GM18951 (cell line): ENCODE data around the gene IRF9.

Source experiments
- POLR2A ChIP-seq: IDR thresholded peaks from 4 replicates; pipeline ENCODE4 v1.6.1; 2011; ENCODE audit warnings: mild to moderate bottlenecking; ENCODE audit not compliant: insufficient read length, insufficient read depth; ENCODE audit errors: extremely low read depth
- in situ Hi-C: fragments of 300-500 bp; cut with MboI; formaldehyde crosslinking; loops from one replicate; pipeline ENCODE4 v1.12.0; 2022; ENCODE audit warnings: low sequenced_read_pairs, mixed read lengths, inconsistent platforms; ENCODE audit not compliant: unreplicated experiment

IRF9 gene, protein sequence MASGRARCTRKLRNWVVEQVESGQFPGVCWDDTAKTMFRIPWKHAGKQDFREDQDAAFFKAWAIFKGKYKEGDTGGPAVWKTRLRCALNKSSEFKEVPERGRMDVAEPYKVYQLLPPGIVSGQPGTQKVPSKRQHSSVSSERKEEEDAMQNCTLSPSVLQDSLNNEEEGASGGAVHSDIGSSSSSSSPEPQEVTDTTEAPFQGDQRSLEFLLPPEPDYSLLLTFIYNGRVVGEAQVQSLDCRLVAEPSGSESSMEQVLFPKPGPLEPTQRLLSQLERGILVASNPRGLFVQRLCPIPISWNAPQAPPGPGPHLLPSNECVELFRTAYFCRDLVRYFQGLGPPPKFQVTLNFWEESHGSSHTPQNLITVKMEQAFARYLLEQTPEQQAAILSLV

GRCh38 chr14:24160850-24161804, at the start of gene IRF9:
Gene IRF9, plus strand, starts transcription at chr14:24161265. Its CDS starts 880 bp downstream, at chr14:24162145.
- TF ChIP-seq POLR2A: peak; percentile 96
- in situ Hi-C loops: no loop called here

- no peak for TF ChIP-seq POLR2A
- in situ Hi-C loops: no loop called here
Measured at GRCh38 chr14:24113379-24113800, 47.7 kb upstream of the IRF9 start.

- in situ Hi-C loops: no loop called here
- peak; percentile 73 for TF ChIP-seq POLR2A
Measured at GRCh38 chr14:24113801-24114531, 47.1 kb upstream of the IRF9 start.

GRCh38 chr14:24114532-24115421, 46.3 kb upstream of the IRF9 start, which contains the start of the genes DCAF11 and NRL:
Gene DCAF11, plus strand, starts transcription at chr14:24114777. Its CDS starts 818 bp downstream, at chr14:24115595.
Gene NRL, minus strand, starts transcription at chr14:24114949. Its CDS starts 32,101 bp downstream, at chr14:24082848.
- peak; percentile 55 for TF ChIP-seq POLR2A
- in situ Hi-C loops: no loop called here

DNA sequence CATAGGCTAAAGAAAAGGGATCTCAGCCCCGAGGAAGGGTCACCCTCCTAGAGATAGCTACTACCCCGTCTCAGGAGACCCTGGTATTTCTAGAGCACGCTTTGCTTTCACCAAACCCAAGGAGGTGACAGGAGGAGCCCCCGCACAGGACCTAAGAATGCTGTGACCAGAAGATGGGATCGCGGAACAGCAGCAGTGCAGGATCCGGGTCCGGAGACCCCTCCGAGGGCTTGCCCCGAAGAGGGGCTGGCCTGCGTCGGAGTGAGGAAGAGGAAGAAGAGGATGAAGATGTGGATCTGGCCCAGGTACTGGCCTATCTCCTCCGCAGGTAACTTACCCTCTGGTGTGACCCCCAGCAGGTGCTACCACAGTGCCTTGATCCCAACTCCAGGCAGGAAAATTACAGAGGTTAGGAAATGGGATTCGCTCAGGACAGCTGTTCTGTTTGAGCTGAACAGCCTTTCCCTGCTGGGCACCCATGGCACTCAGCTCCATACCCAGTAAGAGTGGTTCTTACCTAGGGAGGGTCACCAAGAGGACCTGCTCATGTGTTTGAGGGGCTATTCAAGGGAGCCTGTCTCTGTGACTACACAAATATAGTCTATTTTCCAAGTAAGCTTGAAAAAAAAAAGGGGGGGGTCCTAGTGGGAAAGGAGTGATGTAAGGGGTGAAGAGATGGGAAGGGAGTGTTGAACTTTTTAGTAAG, 45.5 kb upstream of the IRF9 start:
- TF ChIP-seq POLR2A: no peak
- in situ Hi-C loops: no loop called here

GRCh38 chr14:24116128-24116814, 44.8 kb upstream of the IRF9 start:
- in situ Hi-C loops: no loop called here

DNA sequence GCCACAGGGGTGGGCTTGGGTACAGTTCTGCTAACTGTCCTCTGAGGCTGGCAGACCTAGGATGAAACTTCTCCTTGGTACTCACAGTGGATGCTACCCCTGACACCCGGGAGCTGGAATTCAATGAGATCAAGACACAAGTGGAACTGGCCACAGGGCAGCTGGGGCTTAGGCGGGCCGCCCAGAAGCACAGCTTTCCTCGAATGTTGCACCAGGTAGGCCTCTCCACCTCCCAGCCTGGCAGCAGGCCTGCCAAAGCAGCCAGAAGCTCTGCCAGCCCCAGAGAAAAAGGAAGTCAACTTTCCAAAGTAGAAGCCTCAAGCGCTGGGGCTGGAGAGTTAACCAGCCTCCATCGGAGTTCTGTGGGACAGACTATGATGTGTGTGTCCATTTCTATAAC, 43.9 kb upstream of the IRF9 start:
- in situ Hi-C loops: no loop called here
- TF ChIP-seq POLR2A: no peak

More at GRCh38 chr14:24116128-24116814, 44.8 kb upstream of the IRF9 start:
- no peak for TF ChIP-seq POLR2A

DNA sequence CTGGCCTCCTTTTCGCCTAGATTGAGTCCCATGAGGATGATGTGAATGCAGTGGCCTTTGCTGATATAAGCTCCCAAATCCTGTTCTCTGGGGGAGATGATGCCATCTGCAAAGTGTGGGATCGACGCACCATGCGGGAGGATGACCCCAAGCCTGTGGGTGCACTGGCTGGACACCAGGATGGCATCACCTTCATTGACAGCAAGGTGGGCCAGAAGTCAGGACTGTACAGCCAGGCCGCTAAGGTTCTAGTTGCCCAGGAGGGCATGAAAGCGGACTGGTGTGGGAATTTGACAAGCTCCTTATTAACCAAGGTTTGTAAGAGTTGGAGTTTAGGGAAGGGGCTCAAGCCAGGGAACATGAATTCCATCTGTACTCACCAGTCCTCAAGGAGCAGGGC, 41.4 kb upstream of the IRF9 start:
- in situ Hi-C loops: no loop called here
- no peak for TF ChIP-seq POLR2A

DNA sequence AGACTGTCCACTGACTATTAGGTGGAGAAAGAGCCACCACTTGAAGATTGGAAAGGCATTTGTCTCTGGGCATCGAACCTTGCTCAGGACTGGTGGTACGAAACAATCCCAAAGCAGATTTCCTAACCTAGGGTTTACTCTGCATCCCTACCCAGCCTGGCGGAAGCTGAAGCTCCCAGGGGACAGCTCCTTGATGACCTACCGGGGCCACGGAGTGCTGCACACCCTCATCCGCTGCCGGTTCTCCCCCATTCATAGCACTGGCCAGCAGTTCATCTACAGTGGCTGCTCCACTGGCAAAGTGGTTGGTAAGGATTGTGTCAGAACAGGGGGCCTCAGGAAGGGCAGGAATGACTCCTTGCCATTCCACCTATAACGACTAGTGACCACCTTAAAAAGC, 39.9 kb upstream of the IRF9 start:
- TF ChIP-seq POLR2A: no peak
- in situ Hi-C loops: no loop called here

DNA sequence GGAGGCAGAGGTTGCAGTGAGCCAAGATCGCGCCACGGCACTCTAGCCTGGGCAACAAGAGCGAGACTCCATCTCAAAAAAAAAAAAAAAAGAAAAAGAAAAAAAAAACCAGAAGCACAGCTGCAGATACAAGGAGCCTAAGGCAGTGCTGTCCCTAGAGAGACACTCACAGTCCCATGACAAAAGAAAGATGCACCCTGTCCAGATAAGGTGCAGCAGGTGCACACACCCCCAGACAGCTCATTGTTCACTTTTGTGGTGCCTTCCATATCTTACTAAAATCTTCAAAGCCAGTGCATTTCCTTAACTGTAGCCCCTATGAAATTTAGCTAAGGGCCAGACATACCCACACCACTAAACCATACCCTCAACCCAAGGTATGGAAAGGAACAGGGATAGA, 38.6 kb upstream of the IRF9 start:
- in situ Hi-C loops: no loop called here
- TF ChIP-seq POLR2A: no peak

- TF ChIP-seq POLR2A: no peak
- in situ Hi-C loops: no loop called here
Measured at GRCh38 chr14:24122898-24123297, 38.2 kb upstream of the IRF9 start.
